ENCODE measurements around the gene XPO5. TPM values are rescaled to one million over a fixed set of nuclear protein-coding genes. Genes with fewer than 3 reads are reported as not detected.
A peak's percentile ranks its signal among the peaks of the same experiment; 100 is the strongest.

XPO5 gene
- total RNA-seq, result 33.5 and 35.7 TPM in 2 replicates

GRCh38 chr6:43575772-43576551, at the start of gene XPO5, which contains the start of gene POLH:
Gene XPO5, minus strand, starts transcription at chr6:43576038. Its CDS starts 174 bp downstream, at chr6:43575864.
Gene POLH, plus strand, starts transcription at chr6:43576185. Its CDS starts 6,135 bp downstream, at chr6:43582320.
- DNase-seq (ENCODE audit: low read depth), result no peak
- peak within 1 kb of the TSS; percentile 98 for H3K4me3 ChIP-seq (ENCODE audit: low read depth, low read length)
- peak; percentile 37 for TF ChIP-seq CTCF (conservative IDR thresholded peaks at IDR 0.05; ENCODE audit: low read depth, low read length)

DNA sequence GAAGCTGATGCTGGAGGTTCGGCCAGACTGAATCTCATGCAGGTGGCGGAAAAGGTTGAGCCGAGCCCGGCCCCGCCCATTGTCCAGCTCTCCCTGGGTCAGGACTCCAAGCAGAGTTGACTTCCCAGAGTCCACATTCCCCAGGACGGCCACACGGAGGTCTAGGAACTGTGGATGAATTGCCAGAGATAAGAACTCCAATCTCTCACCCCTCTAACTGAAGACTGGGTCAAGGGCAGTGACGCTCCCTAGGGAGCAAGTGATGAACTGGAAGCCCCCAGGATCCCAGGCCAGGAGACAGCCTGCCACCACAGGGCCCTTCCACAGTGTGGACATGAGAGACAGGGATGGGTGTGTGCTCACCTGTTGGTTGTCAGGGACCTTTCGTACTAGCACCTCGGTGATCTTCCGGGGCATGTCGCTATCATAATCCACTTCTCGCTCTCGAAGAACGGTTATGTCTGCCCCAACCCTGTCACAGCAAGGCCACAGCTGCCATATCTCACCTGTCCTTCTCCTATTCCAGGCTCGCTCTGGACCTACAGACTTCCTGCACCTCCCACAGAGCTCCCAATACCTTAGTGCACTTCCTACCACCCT, 49.7 kb upstream of the XPO5 start:
- no peak for TF ChIP-seq CTCF (conservative IDR thresholded peaks at IDR 0.05; ENCODE audit: low read depth, low read length)
- no peak overlapping the region for H3K4me3 ChIP-seq (ENCODE audit: low read depth, low read length)
- DNase-seq (ENCODE audit: low read depth), result no peak

- TF ChIP-seq CTCF (conservative IDR thresholded peaks at IDR 0.05; ENCODE audit: low read depth, low read length), result no peak
- DNase-seq (ENCODE audit: low read depth), result no peak
- H3K4me3 ChIP-seq (ENCODE audit: low read depth, low read length), result no peak overlapping the region
These were observed 49.0 kb upstream of the XPO5 start for GRCh38 chr6:43624786-43625288.

GRCh38 chr6:43623880-43624785, 48.3 kb upstream of the XPO5 start:
- no peak overlapping the region for H3K4me3 ChIP-seq (ENCODE audit: low read depth, low read length)
- no peak for DNase-seq (ENCODE audit: low read depth)
- no peak for TF ChIP-seq CTCF (conservative IDR thresholded peaks at IDR 0.05; ENCODE audit: low read depth, low read length)

- no peak overlapping the region for H3K4me3 ChIP-seq (ENCODE audit: low read depth, low read length)
- no peak for TF ChIP-seq CTCF (conservative IDR thresholded peaks at IDR 0.05; ENCODE audit: low read depth, low read length)
- no peak for DNase-seq (ENCODE audit: low read depth)
These were observed 46.7 kb upstream of the XPO5 start for GRCh38 chr6:43622541-43622940.

DNA sequence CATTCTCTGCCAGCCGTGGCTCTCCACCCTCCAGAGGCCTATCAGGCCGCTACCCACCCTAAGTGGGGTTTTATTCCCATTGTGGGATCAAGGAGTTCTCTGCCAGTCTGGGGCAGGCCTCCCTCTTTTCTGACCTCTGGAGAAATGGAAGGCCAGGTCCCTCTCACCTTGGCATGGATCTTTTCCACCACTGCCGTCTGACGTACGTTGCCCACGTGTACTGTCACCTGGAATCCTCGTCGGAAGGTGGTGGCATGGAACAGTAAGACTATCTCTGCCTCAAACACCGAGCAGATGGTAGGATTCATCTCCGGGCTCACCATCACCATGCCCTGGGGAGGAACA, 46.0 kb upstream of the XPO5 start:
- no peak overlapping the region for H3K4me3 ChIP-seq (ENCODE audit: low read depth, low read length)
- TF ChIP-seq CTCF (conservative IDR thresholded peaks at IDR 0.05; ENCODE audit: low read depth, low read length), result no peak
- DNase-seq (ENCODE audit: low read depth), result no peak

All from epithelial cell of proximal tubule (primary cell).